DMS114 treated with DMSO at 0.1 percent for 48 hours (cell line): ENCODE measurements around the gene ABCD4.
"Not testable (repeated sequence)": the region's sequence is repeated elsewhere in the genome, so short reads cannot be mapped to it uniquely, and the experiment has no call there.

ENCODE experiments used
- DNase-seq: peaks from one replicate; lab custom pipeline; 2025; ENCODE audit not compliant: unreplicated experiment; lab: John Stamatoyannopoulos, UW

ABCD4 gene

DNA sequence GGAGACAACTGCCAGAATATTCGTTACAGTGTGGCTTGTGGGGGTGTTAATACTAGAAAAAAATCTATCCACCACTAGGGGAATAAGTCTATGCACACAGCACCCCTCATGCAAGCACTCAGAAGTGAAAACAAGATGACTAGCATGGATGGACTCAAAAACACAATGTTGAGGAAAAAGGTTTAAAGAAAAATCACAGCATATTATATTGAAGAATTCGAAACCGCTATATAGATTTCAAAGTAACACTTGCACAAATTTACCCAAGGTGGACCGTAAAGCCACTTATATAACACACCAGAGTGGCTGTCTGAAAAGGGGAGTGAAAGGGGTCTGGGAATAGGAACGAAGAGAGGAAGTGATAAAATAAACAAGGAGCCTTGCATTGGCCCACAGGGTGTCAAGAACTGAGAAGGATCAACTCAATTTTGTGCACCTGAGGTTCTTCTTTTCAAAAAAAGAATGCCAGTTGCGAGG, 544 bp downstream of the ABCD4 start:
- DNase-seq, result peak; percentile 63

DNA sequence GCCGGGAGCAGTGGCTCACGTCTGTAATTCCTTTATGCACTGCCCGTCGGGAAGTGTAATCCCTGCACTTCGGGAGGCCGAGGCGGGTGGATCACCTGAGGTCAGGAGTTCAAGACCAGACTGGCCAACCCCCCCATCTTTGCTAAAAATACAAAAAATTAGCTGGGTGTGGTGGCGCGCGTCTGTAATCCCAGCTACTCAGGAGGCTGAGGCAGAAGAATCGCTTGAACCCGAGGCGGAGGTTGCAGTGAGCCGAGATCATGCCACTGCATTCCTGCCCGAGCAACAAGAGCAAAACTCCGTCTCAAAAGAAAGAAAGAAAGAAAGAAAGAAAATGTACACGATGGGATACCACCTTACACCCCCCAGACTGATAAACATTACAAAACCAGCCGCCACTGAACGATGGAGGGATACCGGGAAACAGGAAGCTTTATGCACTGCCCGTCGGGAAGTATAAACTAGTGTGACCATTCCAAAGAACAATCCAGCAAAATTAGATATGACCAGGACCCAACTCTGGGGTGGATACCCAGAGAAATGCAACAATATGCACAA, 1.1 kb downstream of the ABCD4 start:
- DNase-seq, result no peak

DNA sequence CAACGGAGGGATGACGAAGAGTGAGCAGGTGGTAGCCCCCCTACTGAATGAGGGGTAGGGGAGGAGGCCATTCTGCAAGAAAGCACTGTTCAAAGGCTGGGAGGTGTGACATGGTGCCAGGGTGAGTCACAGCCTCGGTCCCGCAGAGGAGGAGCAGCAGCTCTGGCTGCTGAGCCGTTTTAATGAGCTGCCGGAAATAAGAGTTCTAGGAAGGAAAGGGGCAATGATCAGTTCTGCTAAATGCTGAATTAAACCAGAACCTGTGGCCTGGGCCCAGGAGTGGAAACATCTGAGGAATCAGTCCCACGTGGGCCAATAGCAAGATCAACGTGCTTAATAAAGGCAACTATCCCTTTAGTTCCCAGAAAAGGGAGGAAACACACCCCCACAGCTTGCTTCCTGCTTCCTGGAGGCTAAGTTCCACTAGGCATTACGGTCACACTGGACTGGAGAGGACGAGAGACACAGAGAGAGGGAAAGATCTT, 3.6 kb downstream of the ABCD4 start:
- no peak for DNase-seq

DNA sequence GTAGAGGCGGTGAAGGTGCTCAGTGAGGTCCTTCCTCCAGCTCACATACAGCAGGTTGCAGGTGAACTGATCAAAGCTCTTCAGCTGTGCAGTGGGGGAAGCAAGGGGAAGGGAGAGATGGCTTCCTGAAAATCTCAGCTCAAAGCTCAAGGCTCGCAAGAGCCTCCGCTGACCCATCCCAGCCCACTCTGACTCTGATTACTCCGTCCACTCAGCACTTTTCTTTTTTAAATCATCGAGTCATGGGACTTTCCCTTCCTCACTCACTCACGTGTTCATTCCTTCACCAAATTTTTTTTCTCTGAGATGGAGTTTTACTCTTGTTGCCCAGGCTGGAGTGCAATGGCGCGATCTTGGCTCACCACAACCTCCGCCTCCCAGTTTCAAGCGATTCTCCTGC, 4.7 kb downstream of the ABCD4 start:
- no peak for DNase-seq

DNA sequence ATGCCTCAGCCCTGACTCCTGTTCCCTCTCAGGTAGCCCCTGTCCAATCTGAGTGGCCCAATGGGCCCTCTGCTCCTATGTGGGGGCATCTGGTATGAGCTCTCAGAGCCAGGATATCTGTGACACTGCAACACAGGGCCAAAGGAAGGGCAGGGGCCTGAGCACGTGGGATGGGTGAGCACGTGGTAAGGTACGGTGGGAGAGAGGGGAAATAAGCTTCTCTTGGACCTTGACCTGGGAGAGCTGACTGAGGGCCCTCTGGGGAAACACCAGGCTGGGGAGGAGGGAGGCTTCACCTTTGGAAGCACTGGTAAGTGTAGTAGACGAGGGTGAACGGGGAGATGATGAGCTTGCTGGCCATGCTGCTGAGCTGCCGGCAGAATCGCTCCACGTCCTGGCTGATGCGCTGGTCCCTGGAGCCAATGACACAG, 6.7 kb downstream of the ABCD4 start:
- DNase-seq, result no peak

DNA sequence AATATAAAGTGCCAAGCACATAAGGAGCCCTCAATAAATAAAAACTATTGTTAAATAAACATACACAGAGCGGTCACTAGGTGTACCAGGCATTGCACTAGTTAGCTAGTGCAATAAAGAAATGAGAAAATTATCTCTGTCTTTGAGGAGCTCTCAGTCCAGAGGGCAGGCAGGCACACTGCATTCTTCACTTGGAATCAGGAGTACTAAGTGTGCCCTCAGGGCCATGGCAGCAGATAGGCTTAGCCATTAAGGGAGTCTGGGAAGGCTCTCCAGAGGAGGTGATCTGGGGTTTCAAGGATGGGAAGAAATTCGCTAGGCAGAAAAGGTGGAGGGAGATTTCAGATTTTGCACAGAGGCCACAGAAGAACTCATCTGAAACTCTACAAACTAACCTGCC, 9.1 kb downstream of the ABCD4 start:
- no peak for DNase-seq

DNA sequence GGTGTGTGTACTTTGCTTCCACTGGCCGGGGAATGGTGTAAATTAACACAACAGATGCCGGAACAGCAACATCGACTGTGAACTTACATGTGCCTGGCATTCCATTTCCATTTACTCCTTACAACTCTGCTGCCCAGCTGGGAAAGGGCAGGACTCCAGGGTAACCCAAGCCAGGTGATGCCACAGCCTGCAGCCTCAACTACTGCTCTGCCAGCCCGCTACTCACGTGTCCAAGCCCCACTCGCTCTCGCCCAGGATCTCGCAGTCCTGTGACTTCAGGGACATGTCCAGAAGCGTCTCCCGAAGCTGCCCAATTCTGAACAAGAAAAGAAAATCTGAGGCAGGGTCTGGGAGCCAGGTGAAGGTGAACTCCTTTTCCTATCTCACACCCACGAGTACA, 10.7 kb downstream of the ABCD4 start:
- no peak for DNase-seq

DNA sequence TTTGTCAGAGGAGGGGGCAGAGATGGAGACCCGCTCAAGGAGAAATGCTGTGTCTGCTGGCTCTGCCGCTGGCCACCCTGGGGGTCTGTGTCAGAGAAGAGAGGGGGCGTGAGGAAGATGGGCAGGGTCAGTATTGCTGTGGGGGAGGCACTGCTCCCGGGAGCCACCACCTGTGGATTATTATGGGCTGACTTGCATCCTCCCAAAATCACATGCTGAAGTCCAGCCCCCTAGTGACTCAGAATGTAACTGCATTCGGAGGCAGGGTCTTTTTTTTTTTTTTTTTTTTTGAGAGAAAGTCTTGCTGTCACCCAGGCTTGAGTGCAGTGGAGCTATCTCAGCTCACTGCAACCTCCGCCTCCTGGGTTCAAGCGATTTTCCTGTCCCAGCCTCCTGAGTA, 12.3 kb downstream of the ABCD4 start:
- peak; percentile 9 for DNase-seq

DNA sequence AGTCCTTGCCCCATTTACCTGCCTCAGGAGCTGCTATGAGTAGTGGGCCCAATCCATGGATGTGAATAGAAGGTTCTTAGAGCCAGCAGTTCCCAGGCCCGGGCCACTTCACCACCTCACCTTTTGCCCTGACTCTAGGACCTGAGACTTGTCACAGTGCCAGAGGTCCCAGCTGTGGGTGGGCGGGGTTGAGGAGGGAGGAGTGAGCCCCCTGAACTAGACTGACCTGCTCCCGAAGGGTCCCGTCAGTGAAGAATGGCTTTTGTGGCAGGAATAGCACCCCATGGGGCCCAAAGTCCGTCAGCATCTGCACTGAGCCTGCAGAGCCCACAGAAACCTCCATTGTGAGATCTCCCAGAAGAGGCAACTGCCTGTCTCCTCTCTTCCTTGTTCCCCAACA, 12.9 kb downstream of the ABCD4 start:
- DNase-seq, result no peak

DNA sequence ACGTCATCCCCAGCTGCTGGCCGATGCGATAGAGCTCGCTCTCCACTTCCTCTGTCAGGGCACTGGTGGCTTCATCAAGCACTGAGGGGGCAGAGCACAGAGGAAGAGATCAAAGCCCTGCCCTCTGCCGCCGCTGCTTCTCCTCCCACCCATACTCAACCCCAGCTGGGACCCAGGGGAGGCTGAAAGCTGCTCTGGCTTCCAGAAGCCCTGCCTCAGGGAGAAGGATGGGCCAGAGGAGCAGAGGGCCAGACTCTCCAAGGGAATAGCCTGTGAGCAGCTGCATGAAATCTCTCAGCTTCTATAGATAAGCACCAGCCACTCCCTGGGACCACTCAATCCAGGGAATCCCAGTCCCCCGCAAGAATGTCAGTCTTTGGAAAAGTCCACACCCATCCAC, 16.0 kb downstream of the ABCD4 start:
- no peak for DNase-seq

DNA sequence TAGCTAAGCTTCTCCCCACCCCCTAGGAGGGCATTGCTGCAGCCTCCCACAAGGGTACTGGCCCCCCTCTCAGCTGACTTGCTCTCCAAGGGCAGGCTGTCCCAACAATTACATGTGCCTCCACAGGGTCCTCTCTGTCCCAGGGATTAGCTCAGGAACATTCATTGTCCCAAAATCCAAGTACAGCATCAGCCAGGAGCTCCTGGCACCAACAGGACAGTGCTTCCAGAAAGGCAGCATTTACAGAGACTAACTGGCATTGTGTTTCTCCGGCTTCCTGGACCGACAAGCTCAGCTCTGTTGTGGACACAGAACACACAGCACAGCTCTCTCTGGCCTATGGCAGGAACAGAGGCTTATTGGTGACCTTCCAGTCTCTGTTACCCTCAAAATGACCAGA, 21.7 kb downstream of the ABCD4 start:
- no peak for DNase-seq

DNA sequence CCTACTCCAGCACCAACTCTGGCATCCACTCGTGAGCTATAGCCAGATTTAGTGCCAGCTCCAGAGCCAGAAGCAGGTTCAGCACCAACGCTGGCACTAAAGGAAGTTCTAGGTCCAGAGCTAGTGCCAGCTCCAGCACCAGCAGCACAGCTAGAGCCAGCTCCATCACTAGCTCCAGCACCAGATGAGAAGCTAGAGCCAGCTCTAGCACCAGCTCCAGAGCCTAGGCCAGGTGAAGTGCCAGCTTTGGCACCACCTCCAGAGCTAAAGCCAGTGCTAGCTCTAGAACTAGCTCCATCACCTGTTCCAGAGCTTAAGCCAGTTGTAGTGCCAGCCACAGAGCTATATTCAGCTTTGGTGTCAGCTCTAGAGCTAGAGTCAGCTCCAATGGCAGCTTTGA, 24.7 kb downstream of the ABCD4 start:
- DNase-seq, result no peak

DNA sequence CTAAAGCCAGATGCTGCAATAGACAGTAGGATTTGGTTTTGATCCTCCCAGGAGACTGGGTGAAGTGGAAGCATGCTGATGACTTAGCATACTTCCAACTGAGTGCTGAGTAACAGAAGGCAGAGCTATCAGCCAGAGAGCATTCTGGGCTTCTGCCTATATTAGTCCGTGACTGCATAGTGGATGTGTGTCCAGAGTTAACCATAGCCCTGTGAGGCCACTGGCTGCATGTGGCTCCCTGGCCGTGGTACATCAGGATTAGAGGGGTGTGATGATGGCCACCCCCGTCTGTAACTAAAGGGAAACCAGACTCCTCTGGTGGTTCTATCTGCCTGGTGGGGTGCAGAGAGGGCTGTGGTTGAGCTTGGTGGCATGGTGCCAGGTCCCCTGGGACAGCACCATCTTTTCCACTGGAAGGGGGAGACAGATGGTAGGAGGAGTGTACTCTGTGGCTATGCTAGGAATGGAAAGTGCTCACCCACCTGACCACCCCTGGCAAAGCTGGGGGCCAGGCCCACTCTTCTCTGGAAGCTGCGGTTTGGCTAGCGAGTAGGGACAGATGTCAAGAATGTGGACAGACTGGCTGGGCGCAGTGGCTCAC, 27.4 kb downstream of the ABCD4 start:
- no peak for DNase-seq

DNA sequence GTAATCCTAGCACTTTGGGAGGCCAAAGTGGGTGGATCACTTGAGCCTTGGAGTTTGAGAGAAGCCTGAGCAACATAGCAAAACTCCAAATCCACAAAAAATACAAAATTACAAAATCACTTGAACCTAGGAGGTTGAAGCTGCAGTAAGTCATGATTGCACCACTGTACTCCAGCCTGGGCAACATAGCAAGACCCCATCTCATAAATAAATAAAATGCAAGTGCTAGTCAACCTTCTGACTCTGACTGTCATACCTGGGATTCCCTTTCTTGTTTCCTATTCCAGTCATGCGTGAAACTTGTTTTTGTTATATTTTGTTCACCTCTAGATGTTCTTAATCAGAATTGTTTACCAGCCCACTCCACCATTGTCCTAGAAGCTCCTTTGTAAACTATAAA, 31.4 kb downstream of the ABCD4 start:
- DNase-seq, result no peak

DNA sequence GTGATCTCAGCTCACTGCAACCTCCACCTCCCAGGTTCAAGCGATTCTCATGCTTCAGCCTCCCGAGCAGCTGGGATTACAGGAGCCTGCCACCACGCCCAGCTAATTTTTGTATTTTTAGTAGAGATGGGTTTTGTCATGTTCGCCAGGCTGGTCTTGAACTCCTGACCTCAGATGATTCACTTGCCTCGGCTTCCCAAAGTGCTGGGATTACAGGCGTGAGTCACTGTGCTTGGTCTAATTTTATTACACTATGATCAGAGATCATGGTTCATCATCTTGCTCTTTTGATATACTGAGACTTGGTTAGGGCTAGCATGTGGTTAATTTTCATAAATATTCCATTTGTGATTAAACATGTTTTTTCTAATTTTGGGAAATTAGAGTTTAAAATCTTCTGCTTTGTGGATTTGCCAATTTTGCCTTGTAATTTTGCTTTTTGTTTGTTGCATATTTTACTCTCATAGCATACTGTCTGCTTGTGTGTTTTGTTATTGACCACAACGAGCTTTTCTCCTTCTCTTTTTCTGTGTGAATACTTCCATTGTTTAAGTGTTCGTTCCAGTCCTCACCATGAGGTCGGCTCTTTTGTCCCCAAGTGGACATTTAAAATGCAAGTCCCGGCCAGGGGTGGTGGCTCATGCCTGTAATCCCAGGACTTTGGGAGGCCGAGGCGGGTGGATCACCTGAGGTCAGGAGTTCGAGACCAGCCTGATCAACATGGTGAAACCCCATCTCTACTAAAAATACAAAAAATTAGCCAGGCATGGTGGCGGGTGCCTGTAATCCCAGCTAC, 32.2 kb downstream of the ABCD4 start:
- not testable (repeated sequence) for DNase-seq

DNA sequence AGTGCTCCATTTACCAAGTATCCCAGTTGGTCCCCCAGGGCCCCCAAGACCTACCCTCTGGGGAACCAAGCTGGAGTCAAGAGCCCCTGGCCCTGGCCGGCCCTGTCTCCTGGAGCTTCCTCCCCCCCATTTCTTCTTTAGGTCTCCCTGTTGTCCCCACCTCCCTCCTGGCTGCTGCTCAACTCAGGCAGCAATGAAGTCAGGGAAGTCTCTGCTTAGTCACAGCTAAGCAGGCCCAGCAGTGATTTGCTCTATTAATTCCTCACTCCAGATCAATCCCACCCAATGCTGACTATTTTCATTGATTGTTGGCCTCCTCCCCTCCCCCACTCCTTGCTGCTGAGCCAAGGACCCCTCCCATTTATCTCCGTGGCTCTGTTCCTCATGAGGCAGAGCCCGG, 35.1 kb downstream of the ABCD4 start:
- no peak for DNase-seq

DNA sequence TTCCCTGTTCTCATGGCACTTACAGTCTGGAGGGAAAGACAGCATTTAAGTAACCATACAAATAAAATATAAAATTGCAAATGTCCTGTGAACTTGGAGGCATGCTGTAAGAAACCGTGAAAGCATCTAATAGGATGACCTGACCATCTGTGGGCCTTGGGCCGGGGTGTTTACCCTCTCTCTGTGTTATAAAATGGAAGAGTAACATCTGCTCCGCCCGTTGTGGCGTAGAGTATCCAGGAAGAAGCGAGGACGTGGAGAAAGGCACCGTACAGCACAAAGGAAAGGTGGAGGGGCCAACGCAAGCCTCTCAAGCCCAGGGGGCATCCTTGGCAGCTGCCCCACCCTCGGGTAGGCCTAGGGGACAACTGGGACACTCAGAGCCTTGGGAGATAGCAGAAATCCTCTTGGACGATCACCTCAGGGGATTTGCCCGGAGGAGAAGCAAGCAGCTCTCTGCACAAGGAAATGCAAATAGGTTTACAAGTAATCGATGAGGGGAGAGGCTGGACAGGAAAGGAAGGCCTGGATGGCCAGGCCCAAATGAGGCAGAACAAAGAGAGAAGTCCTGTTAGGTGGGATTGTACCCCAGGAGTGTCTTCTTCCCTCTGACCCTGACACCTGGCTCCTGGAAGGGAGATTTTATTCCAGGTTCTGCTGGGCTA, 37.3 kb downstream of the ABCD4 start:
- no peak for DNase-seq

DNA sequence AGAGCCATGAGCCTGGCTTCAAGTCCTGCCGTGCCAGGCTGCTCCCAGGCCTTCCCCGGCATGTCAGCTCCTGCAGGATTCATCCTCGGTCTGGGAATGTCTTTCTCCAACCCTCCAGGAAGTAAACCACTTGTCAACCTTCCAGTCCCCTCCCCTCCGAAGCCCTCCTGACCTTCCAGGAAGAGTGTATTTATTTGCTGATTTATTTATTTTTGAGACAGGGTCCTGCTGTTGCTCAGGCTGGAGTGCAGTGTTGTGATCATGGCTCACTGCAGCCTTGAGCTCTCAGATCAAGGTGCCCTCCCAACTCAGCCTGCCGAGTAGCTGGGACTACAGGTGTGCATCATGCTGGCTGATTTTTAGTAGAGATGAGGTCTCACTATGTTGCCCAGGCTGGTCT, 38.8 kb downstream of the ABCD4 start:
- no peak for DNase-seq

DNA sequence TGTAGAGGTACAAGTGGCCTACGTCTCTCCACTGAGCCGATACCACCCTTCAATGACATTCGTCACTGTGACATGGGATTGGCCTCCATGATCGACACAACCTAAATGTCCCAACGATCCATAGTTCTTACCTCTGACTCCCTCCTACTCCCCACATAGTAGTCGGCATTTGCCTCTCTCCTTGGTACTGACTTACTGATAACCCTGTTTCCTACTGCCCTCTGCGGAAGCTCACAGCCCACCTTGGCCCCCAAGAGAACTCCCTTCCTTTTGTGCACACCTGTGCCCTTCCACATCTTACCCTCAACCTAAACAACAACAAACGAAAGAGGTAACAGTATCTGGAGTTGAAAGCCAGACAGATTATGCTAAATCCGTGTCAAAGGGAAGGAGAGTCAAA, 39.6 kb downstream of the ABCD4 start:
- DNase-seq, result no peak

DNA sequence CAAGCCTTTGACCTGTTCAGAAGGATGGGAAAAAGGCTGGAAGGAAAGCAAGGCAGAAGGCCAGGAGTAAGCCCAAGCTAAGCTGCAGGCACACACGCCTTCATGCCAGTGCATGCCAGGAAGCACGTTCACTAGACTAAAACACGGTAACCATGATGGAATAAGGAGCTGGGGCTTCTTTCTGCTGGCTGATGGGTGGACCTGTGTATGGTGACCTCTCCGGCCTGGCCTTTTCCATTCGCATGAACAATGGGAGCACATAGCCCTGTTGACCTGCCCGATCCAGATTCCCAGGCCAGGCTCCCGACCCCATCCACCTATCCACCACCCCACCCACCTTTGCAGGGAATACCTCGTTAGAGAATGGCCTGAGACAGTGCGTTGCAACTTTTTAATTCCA, 40.7 kb downstream of the ABCD4 start:
- no peak for DNase-seq

DNA sequence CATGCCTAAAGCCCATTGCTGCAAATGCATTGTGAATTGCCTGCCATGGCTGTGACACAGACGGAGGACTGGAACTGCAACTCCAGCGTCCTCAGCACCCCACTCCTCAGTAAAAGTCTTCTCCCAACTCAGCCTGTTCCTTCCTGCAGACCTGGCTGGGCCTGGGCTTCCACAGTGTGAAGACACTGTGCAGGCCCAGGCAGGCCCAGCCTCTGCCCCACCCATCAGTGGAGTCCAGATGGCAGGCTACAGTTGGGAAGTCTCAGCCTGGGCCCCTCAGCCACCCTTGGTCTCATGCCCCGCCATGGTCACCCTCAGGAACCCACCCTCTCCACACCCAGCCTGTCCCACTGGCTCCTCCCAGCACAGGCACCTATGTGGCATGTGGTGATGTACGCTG, 41.4 kb downstream of the ABCD4 start:
- no peak for DNase-seq
